GM23338 (cell line): ENCODE results near the gene CAPN8. TPM values are rescaled to one million over a fixed set of nuclear protein-coding genes. Genes with fewer than 3 reads are reported as not detected.
A peak's percentile ranks its signal among the peaks of the same experiment; 100 is the strongest.

Source experiments
- ATAC-seq: fragments of 200-7000 bp; cut with Tn5 transposase; 3 replicates; pipeline ENCODE4 v1.9.1; 2020
- DNase-seq: peaks from one replicate; pipeline ENCODE4 v3.0.0-alpha.2; 2015; ENCODE audit warnings: low spot score
- H2AFZ ChIP-seq: fragments of 200-600 bp; sonication (generic); 2 replicates; pipeline ENCODE4 v1.8.0; 2016; ENCODE audit warnings: antibody characterized with exemption, mild to moderate bottlenecking, moderate library complexity
- H3F3A ChIP-seq: fragments of 200-600 bp; sonication (generic); replicated peaks from 2 replicates; pipeline ENCODE4 v1.8.0; 2017; ENCODE audit warnings: antibody characterized with exemption, mixed run types, low read depth
- H3K27ac ChIP-seq: fragments of 200-600 bp; sonication (generic); 2 replicates; pipeline ENCODE4 v1.6.1; 2016; ENCODE audit warnings: low read depth
- H3K27me3 ChIP-seq: fragments of 200-600 bp; sonication (generic); 2 replicates; pipeline ENCODE4 v1.8.0; 2016; ENCODE audit warnings: mild to moderate bottlenecking, mixed run types, moderate library complexity; ENCODE audit not compliant: insufficient read depth
- H3K36me3 ChIP-seq: fragments of 200-600 bp; sonication (generic); 2 replicates; pipeline ENCODE4 v1.8.0; 2016; ENCODE audit warnings: mild to moderate bottlenecking; ENCODE audit not compliant: insufficient read depth
- H3K4me1 ChIP-seq: fragments of 200-600 bp; sonication (generic); 2 replicates; pipeline ENCODE4 v1.8.0; 2016; ENCODE audit warnings: mild to moderate bottlenecking, moderate library complexity; ENCODE audit not compliant: insufficient read depth
- H3K4me2 ChIP-seq: fragments of 200-600 bp; sonication (generic); 2 replicates; pipeline ENCODE4 v1.7.1; 2017; ENCODE audit warnings: mixed run types
- H3K4me3 ChIP-seq: fragments of 200-600 bp; sonication (generic); 2 replicates; pipeline ENCODE4 v1.6.1; 2016; ENCODE audit warnings: mixed run types
- H3K79me2 ChIP-seq: fragments of 200-600 bp; sonication (generic); replicated peaks from 2 replicates; pipeline ENCODE4 v1.8.0; 2017; ENCODE audit warnings: mild to moderate bottlenecking; ENCODE audit not compliant: insufficient read depth
- H3K9me2 ChIP-seq: fragments of 200-600 bp; sonication (generic); 2 replicates; pipeline ENCODE4 v1.8.0; 2017; ENCODE audit not compliant: insufficient read depth
- H4K20me1 ChIP-seq: fragments of 200-600 bp; sonication (generic); replicated peaks from 2 replicates; pipeline ENCODE4 v1.8.0; 2017; ENCODE audit warnings: mild to moderate bottlenecking; ENCODE audit not compliant: insufficient read depth
- H3K27ac Mint-ChIP-seq: 2 replicates; pipeline ENCODE4 v1.8.0; 2020; ENCODE audit warnings: inconsistent platforms, mild to moderate bottlenecking, moderate library complexity, mixed read lengths
- H3K27me3 Mint-ChIP-seq: 3 replicates; pipeline ENCODE4 v1.8.0; 2022; ENCODE audit warnings: low read depth, mild to moderate bottlenecking, moderate library complexity, mixed read lengths, inconsistent platforms; ENCODE audit not compliant: insufficient read depth, poor library complexity
- H3K36me3 Mint-ChIP-seq: 3 replicates; pipeline ENCODE4 v1.8.0; 2021; ENCODE audit warnings: low read depth, mild to moderate bottlenecking, inconsistent platforms, moderate library complexity, mixed read lengths
- H3K4me1 Mint-ChIP-seq: 3 replicates; pipeline ENCODE4 v1.8.0; 2020; ENCODE audit warnings: mild to moderate bottlenecking, inconsistent platforms, mixed read lengths
- H3K4me3 Mint-ChIP-seq: 3 replicates; pipeline ENCODE4 v1.8.0; 2021; ENCODE audit warnings: moderate library complexity, mild to moderate bottlenecking, inconsistent platforms, mixed read lengths
- H3K9me3 Mint-ChIP-seq: 3 replicates; pipeline ENCODE4 v1.8.0; 2020; ENCODE audit warnings: moderate library complexity, mild to moderate bottlenecking, inconsistent platforms, mixed read lengths
- CREB1 ChIP-seq: fragments of 250-450 bp; sonication (Bioruptor Pico); IDR thresholded peaks from 2 replicates; pipeline ENCODE4 v1.5.0; 2020; ENCODE audit warnings: low read depth, mild to moderate bottlenecking, moderate library complexity
- CTCF ChIP-seq, 2 experiments: fragments of 200-600 bp in 1 of 2; sonication (generic) in 1 of 2; conservative IDR thresholded peaks; 2 replicates each; pipeline versions ENCODE4 v1.5.1 to v1.6.1; 2016 to 2017; ENCODE audit warnings: antibody characterized with exemption in 2 of 2, low read depth in 2 of 2, mild to moderate bottlenecking in 2 of 2, moderate library complexity in 1 of 2
- ETS1 ChIP-seq: IDR thresholded peaks from 2 replicates; pipeline ENCODE4 v1.6.1; 2016; ENCODE audit warnings: antibody characterized with exemption
- EZH2 ChIP-seq: fragments of 200-600 bp; sonication (generic); IDR thresholded peaks from one replicate; pipeline ENCODE4 v1.8.0; 2017; ENCODE audit warnings: antibody characterized with exemption, mild to moderate bottlenecking, low read depth; ENCODE audit not compliant: unreplicated experiment
- EZH2phosphoT487 ChIP-seq: fragments of 200-600 bp; sonication (generic); IDR thresholded peaks from one replicate; pipeline ENCODE4 v1.8.1; 2018; ENCODE audit warnings: antibody characterized with exemption; ENCODE audit not compliant: unreplicated experiment
- JUNB ChIP-seq: IDR thresholded peaks from one replicate; pipeline ENCODE4 v1.6.1; 2016; ENCODE audit warnings: antibody characterized with exemption; ENCODE audit not compliant: unreplicated experiment
- NANOG ChIP-seq: IDR thresholded peaks from 2 replicates; pipeline ENCODE4 v1.6.1; 2016; ENCODE audit warnings: antibody characterized with exemption, borderline replicate concordance
- POLR2AphosphoS5 ChIP-seq: IDR thresholded peaks from 2 replicates; pipeline ENCODE4 v1.6.1; 2016; ENCODE audit warnings: antibody characterized with exemption, low read depth
- STAT1 ChIP-seq: IDR thresholded peaks from one replicate; pipeline ENCODE4 v1.6.1; 2016; ENCODE audit warnings: antibody characterized with exemption; ENCODE audit not compliant: unreplicated experiment
- ZNF114 ChIP-seq: fragments of 250-450 bp; sonication (Bioruptor Pico); IDR thresholded peaks from 2 replicates; pipeline ENCODE4 v1.5.0; 2020; ENCODE audit warnings: mild to moderate bottlenecking, moderate library complexity
- ZNF331 ChIP-seq: fragments of 250-450 bp; sonication (Bioruptor Pico); IDR thresholded peaks from 2 replicates; pipeline ENCODE4 v1.5.0; 2020; ENCODE audit warnings: low read depth, mild to moderate bottlenecking, moderate library complexity
- ZNF462 ChIP-seq: fragments of 250-450 bp; sonication (Bioruptor Pico); IDR thresholded peaks from 2 replicates; pipeline ENCODE4 v1.5.0; 2020; ENCODE audit warnings: mild to moderate bottlenecking, moderate library complexity
- polyA plus RNA-seq: library from polyadenylated mRNA; unstranded; fragments of >200 nt; fragmentation: Nextera tagmentation; extraction: Ambion mirVana; gene quantifications from 2 replicates; pipeline ENCODE4 v1.2.1, GENCODE V29; 2016
- total RNA-seq: library from RNA; depleted of rRNA; stranded (reverse); fragments of >200 nt; shearing (Covaris generic); gene quantifications from 2 replicates; pipeline ENCODE4 v1.2.3, GENCODE V29; 2014

CAPN8 gene
- total and polyA plus RNA-seq, 2 experiments from 2014 or later = not detected

- no peak overlapping the region for H2AFZ ChIP-seq
- H3K4me1 Mint-ChIP-seq = peaks cover 3% of the 10 kb centered on the region; the same call in 1 of the 3 replicates
- ATAC-seq = no peak
Observed at GRCh38 chr1:223664106-223664505, 1.4 kb downstream of the CAPN8 start.

GRCh38 chr1:223662943-223663342 lies 2.6 kb downstream of the CAPN8 start:
- Mint-ChIP-seq H3K4me3 (no peak overlapping the region), H3K27ac (no peak overlapping the region), H3K36me3 (no peaks in the 10 kb centered on the region; the same call in 2 of the 3 replicates), H3K9me3 (no peaks in the 10 kb centered on the region), H3K27me3 (peaks cover 2% of the 10 kb centered on the region), H3K4me1 (peaks cover 3% of the 10 kb centered on the region; the same call in 1 of the 3 replicates)
- 0 out of 2 replicates have a peak, but pooled peaks cover 3% of the 10 kb centered on the region for H3K9me2 ChIP-seq
- H4K20me1 ChIP-seq = no peaks in the 10 kb centered on the region
- no peaks in the 10 kb centered on the region for H3F3A ChIP-seq
- ATAC-seq (no peak), DNase-seq (no peak)
- no peaks in the 10 kb centered on the region for H3K79me2 ChIP-seq
- no peak overlapping the region; the same call in 1 of the 2 replicates for H3K4me2 ChIP-seq
- peaks cover 9% of the 10 kb centered on the region for H3K4me1 ChIP-seq
- no peak overlapping the region for H3K4me3 ChIP-seq
- no peaks in the 10 kb centered on the region for H3K27me3 ChIP-seq
- no peaks in the 10 kb centered on the region for H3K36me3 ChIP-seq
- peak overlapping the region; percentile 48; the same call in 1 of the 2 replicates for H2AFZ ChIP-seq
- no peak overlapping the region for H3K27ac ChIP-seq
- TF ChIP-seq ZNF114 (CRISPR knock-in tag) (no peak), POLR2AphosphoS5 (no peak), CTCF (conservative IDR thresholded peaks at IDR 0.05; ENCODE audit: low read depth in 2 of 2) (no peak), ZNF331 (no peak), ZNF462 (CRISPR knock-in tag) (no peak), NANOG (no peak), JUNB (no peak), CREB1 (CRISPR knock-in tag) (no peak), EZH2phosphoT487 (no peak), ETS1 (no peak), EZH2 (no peak), STAT1 (no peak)

More at GRCh38 chr1:223664106-223664505, 1.4 kb downstream of the CAPN8 start:
- Mint-ChIP-seq H3K27me3 (peaks cover 3% of the 10 kb centered on the region), H3K27ac (no peak overlapping the region), H3K4me3 (no peak overlapping the region), H3K36me3 (no peaks in the 10 kb centered on the region; the same call in 2 of the 3 replicates), H3K9me3 (no peaks in the 10 kb centered on the region)
- Histone ChIP-seq H3K27me3 (no peaks in the 10 kb centered on the region), H3K4me3 (no peak overlapping the region), H3K36me3 (no peaks in the 10 kb centered on the region), H3K4me2 (no peak overlapping the region), H3K27ac (no peak overlapping the region), H3K4me1 (peaks cover 9% of the 10 kb centered on the region), H4K20me1 (no peaks in the 10 kb centered on the region), H3K9me2 (0 out of 2 replicates have a peak, but pooled peaks cover 3% of the 10 kb centered on the region), H3K79me2 (no peaks in the 10 kb centered on the region), H3F3A (no peaks in the 10 kb centered on the region)
- DNase-seq = no peak
- TF ChIP-seq POLR2AphosphoS5 = no peak
- no peak for TF ChIP-seq ZNF331
- no peak for TF ChIP-seq NANOG
- TF ChIP-seq ZNF114 (CRISPR knock-in tag) = no peak
